ENCODE measurements around the gene SCRN1.

- no peak for TF ChIP-seq CTCF (IDR thresholded peaks at IDR 0.05)
- no peak for TF ChIP-seq POLR2A (IDR thresholded peaks at IDR 0.05; ENCODE audit: low read depth)
These were observed 33.7 kb downstream of the SCRN1 start for GRCh38 chr7:29955799-29956486.
